GM19324 (cell line): ENCODE results near the gene NAXE.
"Not testable (repeated sequence)": the region's sequence is repeated elsewhere in the genome, so short reads cannot be mapped to it uniquely, and the experiment has no call there.

Experiments used
- ATAC-seq: cut with Tn5 transposase; IDR thresholded peaks from one replicate; pipeline ENCODE4 v1.9.1; 2021; ENCODE audit warnings: mild to moderate bottlenecking, moderate library complexity; ENCODE audit not compliant: unreplicated experiment, low FRiP score

NAXE gene

GRCh38 chr1:156592158-156592909, 758 bp downstream of the NAXE start:
- no peak for ATAC-seq

- no peak for ATAC-seq
Observed at GRCh38 chr1:156592910-156593660, 1.5 kb downstream of the NAXE start.

- no peak for ATAC-seq
Observed at GRCh38 chr1:156593661-156593989, 2.0 kb downstream of the NAXE start.

- no peak for ATAC-seq
Observed at GRCh38 chr1:156594190-156594589, 2.6 kb downstream of the NAXE start.

GRCh38 chr1:156595016-156595415, 3.4 kb downstream of the NAXE start:
- ATAC-seq, result no peak

- no peak for ATAC-seq
Observed at GRCh38 chr1:156596426-156596825, 4.8 kb downstream of the NAXE start.

- no peak for ATAC-seq
Observed at GRCh38 chr1:156598125-156598524, 6.5 kb downstream of the NAXE start.

GRCh38 chr1:156598731-156599432, 7.3 kb downstream of the NAXE start:
- no peak for ATAC-seq

GRCh38 chr1:156599811-156600210, 8.2 kb downstream of the NAXE start:
- no peak for ATAC-seq

GRCh38 chr1:156600733-156601121, 9.2 kb downstream of the NAXE start:
- no peak for ATAC-seq

- peak; percentile 63 for ATAC-seq
Observed at GRCh38 chr1:156601122-156601830, 9.7 kb downstream of the NAXE start, which contains the start of gene GPATCH4. Gene GPATCH4, minus strand, starts transcription at chr1:156601479.

- peak; percentile 12 for ATAC-seq
Observed at GRCh38 chr1:156601892-156602291, 10.3 kb downstream of the NAXE start.

- no peak for ATAC-seq
Observed at GRCh38 chr1:156602557-156602993, 11.0 kb downstream of the NAXE start.

GRCh38 chr1:156607344-156607743, 15.8 kb downstream of the NAXE start:
- ATAC-seq, result not testable (repeated sequence)

- no peak for ATAC-seq
Observed at GRCh38 chr1:156608036-156608674, 16.6 kb downstream of the NAXE start.

GRCh38 chr1:156608981-156609380, 17.4 kb downstream of the NAXE start:
- ATAC-seq, result no peak

- not testable (repeated sequence) for ATAC-seq
Observed at GRCh38 chr1:156610072-156610471, 18.5 kb downstream of the NAXE start.

GRCh38 chr1:156612666-156613065, 21.1 kb downstream of the NAXE start:
- ATAC-seq, result no peak

GRCh38 chr1:156615946-156616345, 24.4 kb downstream of the NAXE start:
- no peak for ATAC-seq

- no peak for ATAC-seq
Observed at GRCh38 chr1:156616463-156616862, 24.9 kb downstream of the NAXE start.
